DMS 273 treated with DMSO at 0.1 percent for 48 hours (cell line): ENCODE results near the gene EFEMP2.
A peak's percentile ranks its signal among the peaks of the same experiment; 100 is the strongest.

Experiments used
- DNase-seq: peaks from one replicate; lab custom pipeline; 2025; lab: John Stamatoyannopoulos, UW

Gene EFEMP2

DNA sequence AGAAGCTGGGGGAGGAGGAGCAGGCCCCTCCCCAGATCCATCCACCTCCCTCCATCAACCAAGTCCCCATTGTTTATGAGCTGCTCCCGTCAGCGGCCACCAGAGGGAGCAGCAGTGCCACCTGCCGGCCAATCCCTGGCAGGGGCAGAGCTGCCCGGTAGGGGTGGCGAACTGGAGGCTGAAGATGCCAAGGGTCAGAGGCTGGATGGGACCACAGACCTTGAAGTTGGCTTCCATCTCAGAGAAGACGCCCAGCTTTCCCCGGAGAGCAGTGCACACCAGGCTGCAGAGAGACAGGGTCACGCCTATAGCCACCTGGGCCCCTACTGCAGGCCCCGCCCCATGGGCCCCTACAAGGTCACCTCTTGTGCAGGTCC is 12.1 kb upstream of the EFEMP2 start:
- no peak for DNase-seq

DNA sequence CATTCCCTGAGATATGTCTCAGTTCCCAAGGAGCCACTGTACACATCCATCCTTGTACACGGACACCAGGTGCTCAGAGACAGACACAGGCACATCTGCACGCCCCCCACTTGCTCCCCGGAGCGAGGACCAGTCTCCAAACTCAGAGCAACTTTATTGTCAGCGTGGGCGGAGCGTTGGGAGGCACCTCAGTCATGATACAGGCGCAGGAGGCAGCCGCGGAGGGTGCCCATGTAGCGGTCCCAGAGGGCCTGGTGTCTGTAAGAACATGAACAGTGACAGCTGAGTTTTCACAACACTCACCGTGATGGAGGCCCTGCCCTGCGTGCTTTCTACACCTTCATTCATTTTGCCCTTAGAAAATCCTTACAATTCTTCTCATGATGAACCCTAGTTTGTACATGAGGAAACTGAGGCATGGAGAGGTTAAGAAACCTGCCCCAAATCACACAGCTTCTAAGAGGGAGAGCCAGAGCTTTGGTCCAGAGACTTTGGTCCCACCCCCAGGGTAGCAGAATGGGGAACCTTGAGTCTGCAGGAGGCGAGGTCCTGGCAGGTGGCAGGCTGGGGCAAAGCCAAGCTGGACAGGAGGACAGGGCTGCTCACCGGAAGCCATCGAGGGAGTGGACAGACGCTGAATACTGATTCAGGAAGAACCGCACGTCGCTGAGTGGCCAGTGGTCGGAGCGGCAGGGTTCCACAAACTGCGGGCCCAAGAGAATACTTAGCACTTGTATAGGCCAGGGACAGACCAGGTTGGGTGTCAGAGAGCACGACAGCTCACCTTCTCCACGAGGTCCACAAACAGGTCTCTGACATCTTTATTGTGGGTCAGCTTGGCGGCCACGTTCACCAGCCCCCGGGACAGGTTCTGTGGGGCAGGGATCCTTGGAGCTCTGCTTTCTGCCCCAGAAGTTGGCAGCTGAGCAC is 11.5 kb upstream of the EFEMP2 start:
- DNase-seq = no peak

GRCh38 chr11:65883058-65883761 is 10.6 kb upstream of the EFEMP2 start:
- no peak for DNase-seq

- DNase-seq = no peak
Measured at GRCh38 chr11:65882120-65883057, 9.8 kb upstream of the EFEMP2 start.

GRCh38 chr11:65880844-65881421 is 8.3 kb upstream of the EFEMP2 start:
- DNase-seq = no peak

DNA sequence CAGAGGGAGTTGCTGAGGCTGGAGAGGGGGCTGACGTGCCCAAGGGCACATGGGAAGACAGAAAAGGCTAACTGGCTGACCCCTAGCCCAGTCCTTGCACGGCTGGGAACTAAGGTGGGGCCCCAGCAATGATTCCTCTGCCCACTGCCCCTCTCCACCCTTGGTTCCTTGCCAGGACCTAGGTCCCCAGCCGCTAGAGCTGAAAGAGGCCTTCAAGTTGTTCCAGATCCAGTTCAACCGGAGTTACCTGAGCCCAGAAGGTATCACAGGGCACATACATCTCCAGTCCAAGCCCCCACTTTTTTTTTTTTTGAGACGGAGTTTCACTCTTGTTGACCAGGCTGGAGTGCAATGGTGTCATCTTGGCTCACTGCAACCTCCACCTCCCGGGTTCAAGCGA is 7.4 kb upstream of the EFEMP2 start:
- no peak for DNase-seq

- DNase-seq = no peak
Measured at GRCh38 chr11:65879617-65880016, 7.0 kb upstream of the EFEMP2 start, which contains the start of gene CTSW. Gene CTSW, plus strand, starts transcription at chr11:65879837. Its CDS starts 18 bp downstream, at chr11:65879855.

- DNase-seq = peak; percentile 68
Measured at GRCh38 chr11:65873318-65874156, 937 bp upstream of the EFEMP2 start.

DNA sequence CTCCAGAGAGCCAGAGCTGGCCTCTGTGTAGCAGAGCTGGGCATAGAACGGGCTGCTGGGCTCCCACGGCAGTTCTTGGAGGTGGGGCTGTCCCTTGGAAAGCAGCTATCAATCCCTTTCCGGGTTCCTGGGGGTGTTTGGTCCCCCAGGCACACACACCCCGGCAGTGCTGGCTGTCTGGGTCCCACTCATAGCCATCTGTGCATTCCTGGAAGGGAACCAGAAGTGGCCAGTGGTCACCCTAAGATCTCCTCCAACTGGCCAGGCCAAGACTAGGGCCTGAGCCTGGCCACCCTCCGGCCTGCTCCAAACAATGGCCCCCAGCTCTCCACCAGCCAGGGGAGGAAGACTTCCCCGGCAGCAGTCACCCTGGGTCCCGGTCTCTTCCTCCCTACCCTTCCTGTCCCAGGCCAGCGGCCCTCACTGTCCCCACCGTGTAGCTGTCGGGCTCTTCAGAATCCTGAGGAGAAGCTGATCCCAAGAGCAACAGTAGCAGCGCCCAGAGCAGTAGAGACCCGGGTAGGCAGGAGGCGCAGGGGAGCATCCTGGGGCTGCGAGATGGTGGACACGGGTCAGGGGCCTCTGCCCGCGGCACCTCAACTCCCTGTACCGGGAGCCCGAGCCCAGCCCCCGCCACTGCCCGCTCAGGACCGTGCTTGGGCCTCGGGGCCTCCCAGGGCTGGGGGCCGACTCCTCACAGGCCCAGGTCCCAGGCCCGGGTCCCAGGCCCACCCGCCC is 620 bp downstream of the EFEMP2 start:
- DNase-seq = no peak

- no peak for DNase-seq
Measured at GRCh38 chr11:65870706-65871681, 1.6 kb downstream of the EFEMP2 start.

- no peak for DNase-seq
Measured at GRCh38 chr11:65870307-65870658, 2.3 kb downstream of the EFEMP2 start.

- no peak for DNase-seq
Measured at GRCh38 chr11:65869643-65870306, 2.8 kb downstream of the EFEMP2 start.

- DNase-seq = no peak
Measured at GRCh38 chr11:65868907-65869306, 3.7 kb downstream of the EFEMP2 start.

DNA sequence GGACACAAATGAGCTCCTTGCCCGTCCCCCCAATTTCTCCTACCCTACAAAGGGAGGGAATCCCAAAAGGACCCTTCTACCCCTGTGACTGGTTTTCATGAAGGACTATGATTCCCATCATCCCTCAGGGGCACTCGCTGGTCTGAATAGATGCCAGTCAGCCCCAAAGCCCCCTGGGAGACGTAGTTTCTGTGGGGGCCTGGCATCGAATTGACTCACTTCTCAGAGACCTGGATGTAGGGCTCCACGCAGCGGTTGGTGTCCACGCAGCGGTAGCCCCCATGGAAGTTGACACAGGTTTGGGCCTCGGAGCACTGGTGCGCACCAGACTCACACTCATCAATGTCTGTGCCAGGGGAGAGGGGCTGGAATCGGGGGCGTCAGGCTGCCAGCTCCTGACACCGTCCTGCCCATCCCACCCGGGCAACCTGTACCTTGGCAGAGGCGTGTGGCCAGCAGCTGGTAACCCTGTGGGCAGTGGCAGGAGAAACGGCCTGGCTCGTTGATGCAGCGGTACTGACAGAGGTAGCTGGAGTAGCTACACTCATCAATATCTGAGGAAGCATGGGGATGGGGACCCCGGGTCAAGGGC is 4.4 kb downstream of the EFEMP2 start:
- no peak for DNase-seq

DNA sequence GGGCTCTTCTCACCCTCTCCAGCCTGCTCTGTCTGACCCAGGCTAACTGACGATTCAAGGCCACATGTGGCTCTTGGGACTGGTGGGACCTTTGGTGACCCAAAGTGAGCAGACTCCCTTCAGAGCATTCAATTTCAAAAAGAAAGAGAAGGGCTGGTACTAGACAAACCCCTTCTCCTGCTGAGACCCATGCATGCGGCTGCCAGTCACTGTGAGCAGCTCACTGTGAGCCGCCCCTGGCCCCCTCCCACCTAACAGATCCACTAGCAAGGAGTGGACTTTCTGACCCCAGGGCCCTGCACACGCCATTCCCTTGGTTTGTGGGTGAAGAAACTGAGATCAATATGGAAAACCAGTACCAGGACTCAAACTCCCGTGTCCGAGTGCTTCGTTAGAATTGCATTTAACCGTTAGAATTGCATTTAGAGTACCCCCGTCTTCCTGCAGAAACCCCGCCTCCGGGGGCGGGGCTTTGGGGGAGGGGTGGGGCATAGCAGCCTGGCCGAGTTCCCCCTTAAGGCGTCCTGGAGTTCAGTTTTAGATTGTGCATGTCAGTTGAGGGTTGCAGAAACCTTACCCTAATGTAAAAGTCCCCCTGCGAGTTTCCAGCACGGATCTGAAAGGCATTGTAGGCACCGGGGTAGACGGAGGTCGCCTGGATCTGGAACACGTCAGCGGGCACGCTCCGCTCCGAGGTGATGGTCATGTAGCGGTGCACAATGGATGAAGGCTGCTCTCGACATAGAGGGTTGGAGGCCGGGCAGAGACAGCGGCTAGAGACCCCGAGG is 5.1 kb downstream of the EFEMP2 start:
- no peak for DNase-seq

DNA sequence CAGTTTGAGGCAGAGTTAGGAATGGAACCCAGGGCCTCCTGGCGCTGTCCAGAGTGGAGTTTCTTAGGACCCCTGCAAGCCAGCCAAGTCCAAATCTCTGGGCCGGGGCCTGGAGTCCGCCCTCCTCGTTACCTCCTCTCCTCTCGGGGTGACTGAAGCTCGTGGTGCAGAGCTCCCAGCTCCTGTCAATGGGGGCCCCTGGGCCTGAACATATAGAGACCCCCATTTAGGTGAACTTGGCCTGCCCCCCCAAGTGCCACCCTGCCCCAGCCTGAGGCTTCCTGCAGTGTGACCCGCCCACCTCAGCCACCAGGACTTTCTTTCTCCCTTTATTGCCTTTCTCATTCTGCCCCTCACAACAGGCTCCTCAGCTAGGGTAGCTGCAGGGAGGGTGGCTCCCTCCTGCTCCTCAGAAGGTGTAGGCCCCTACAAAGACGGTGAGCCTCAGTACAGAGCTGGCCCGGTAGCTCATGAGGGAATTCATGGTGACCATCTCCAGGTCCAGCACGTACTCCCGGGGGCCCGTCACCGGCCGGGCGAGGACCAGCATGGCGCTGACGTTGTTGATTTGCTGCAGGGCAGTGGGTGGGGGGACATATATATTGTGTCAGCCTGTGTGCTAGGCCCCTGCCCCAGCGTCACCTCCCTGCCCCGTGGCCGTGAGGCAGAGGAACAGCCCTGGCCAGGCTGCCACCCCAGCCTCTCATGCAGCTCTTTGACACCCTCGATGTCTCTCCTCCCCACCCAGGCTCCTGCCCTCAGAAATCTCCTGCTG is 5.9 kb downstream of the EFEMP2 start:
- no peak for DNase-seq
